GM18909 (cell line): ENCODE data around the gene LRRC8A.
"Not testable (repeated sequence)": the region's sequence is repeated elsewhere in the genome, so short reads cannot be mapped to it uniquely, and the experiment has no call there.

Experiments used
- ATAC-seq: cut with Tn5 transposase; IDR thresholded peaks from one replicate; pipeline ENCODE4 v1.9.1; 2021; ENCODE audit warnings: mild to moderate bottlenecking; ENCODE audit not compliant: unreplicated experiment, poor library complexity

Gene LRRC8A

DNA sequence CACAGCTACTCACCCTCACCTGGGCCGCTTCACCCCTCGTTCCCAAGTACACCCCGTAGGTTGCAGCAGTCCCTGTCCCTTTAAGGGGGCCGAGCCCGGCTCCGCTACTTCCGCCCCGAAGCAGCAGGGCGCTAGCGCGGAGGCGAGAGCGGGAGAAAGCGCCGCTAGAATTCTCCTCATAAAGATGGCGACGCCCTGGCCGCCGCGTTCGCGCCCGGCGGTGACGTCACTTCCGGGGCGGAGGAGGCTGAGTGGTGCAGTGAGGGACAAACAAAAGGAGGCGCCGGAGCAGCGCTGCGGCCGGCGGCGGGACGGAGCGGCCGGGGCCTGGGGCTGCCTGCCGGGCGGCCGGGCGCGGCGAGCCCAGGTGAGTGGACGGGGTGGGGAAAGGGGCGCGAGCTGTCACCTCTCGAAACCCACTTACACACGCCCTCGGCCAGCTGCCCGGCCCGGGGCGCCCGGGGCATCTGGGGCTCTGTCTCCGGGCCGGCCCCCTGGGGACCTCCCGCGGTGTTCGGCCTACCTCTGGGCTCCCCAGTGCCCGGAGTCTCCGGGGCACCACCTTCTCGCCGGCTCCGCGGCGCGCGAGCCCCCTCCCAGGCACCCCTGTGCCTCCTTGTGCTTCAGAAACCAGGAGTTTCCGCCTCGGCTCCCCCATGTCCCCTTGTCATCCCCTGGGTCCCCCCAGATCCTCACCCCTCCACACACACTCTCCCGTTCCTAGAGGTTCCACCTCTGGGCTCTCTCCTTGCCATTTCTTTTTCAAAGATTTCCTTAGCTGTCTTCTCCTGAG is at the start of gene LRRC8A, which contains the start of gene KYAT1:
Gene LRRC8A, plus strand, starts transcription at position 250 of the 793 bp plus-strand sequence. CDS start 25,032 bp downstream, outside the sequence.
Gene KYAT1, minus strand, starts transcription at position 67 of the 793 bp plus-strand sequence. CDS start 36,545 bp downstream, outside the sequence.
- peak; percentile 86 for ATAC-seq

DNA sequence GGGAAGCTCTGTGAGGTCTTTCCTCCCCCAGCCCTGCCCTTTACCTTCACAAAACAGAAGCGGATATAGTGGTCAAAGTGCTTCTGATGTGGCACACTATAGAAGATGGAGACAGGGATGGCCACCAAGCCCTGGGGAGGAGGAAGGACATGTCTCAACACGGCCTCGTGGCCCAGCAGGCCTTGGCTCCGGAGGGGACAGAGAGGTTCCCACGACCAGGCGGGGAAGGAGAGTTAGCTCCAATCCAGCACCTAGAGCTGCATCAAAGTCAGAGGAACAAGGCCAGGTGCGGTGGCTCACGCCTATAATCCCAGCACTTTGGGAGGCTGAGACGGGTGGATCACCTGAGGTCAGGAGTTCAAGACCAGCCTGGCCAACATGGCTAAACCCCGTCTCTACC is 48.2 kb upstream of the LRRC8A start:
- no peak for ATAC-seq

DNA sequence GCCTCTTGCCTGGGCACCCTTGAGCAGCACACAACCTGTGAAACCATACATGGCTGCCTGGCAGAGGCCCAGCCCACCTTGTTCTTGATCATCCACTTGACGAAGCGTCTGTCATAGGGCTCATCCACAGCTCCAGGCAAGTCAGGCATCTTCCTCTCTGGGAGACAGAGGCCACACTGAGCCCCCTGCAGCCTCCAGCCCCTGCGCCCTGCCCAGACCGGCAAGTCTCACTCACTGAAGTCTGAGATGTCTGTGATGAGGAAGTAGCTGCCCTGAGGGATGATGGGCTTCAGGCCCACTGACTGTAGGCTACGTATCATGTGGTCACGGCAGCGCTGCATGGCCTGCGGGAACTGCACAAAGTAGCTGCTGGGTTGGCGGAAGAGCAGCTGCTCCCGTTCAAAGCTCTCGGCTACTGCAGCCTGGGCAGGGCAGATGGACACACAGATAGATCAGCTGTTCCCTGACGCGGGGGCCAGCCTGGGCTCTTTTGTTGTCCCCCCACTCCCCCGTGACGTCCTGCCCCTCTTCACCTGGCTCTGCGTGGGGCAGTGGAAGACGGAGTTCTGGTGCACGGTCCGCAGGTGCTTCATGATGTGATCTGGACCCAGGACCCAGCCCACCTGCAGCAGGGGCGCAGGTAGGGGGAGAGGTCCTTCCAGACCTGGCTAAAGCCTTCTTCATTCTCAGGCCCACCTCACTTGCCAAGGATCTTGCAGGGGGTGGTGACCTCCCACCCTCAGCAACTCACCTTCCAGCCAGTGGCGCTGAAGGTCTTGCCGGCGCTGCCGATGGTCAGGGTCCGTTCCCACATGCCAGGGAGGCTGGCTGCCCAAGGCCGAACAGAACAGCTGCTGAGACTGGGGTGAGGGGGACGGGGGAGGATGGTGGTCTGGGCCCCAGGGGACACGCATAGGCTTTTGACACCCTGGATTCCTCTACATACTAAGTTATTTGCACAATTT is 46.4 kb upstream of the LRRC8A start:
- no peak for ATAC-seq

DNA sequence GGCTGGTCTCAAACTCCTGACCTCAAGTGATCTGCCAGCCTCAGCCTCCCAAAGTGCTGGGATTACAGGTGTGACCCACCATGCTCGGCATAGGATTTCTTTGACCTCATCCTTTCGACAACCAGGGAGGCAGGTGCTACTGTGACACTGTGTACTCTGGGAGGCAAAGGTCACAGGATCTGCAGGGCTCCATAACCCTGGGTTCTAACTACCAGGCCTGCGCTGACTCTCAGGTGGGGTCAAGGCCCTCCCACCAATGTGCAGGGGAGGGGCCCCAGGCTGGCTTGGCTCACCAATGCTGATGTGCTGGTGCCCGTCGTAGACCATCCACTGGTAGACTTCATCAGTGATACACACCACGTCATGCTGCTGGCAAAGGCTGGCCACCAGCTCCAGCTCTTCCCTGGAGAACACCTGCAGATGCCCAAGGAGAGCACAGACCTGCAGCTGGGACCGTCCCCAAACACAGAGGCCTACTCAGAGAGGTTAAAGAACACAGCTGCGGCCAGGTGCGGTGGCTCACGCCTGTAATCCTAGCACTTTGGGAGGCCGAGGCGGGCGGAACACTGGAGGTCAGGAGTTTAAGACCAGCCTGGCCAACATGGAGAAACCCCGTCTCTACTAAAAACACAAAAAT is 45.3 kb upstream of the LRRC8A start:
- ATAC-seq: no peak

DNA sequence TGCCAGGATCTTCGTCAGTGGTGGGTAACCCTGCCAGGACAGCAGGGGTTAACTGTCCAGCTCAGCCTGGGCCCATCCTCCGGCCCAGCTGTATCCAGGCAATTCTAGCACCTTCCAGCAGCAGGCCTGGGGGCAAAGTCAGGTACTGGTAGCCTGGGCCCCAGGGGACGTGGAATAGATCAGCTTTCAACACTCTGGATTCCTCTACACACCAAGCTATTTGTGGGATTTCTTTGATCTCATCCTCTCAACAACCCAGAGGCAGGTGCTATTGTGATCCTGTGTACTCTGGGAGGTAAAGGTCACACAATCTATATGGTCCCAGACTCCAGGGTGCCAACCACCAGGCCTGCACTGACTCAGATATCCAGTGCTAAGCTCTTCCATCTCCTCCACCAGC is 43.6 kb upstream of the LRRC8A start:
- no peak for ATAC-seq

DNA sequence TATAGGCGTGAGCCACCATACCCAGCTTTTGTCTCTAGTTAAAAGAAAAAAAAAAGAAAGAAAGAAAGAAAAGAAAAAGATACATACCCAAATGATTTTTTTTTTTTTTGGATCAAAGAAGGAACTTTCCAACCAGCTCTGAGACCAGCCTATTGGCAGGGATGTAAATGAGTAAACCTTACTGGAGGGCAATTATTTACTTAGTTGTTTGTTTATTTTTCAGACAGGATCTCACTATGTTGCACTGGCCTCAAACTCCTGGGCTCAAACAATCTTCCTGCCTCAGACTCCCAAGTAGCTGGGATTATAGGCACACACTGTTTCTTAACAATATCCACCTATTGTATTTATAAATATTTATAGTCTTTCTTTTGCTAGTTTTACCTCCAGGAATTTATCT is 41.4 kb upstream of the LRRC8A start:
- no peak for ATAC-seq

DNA sequence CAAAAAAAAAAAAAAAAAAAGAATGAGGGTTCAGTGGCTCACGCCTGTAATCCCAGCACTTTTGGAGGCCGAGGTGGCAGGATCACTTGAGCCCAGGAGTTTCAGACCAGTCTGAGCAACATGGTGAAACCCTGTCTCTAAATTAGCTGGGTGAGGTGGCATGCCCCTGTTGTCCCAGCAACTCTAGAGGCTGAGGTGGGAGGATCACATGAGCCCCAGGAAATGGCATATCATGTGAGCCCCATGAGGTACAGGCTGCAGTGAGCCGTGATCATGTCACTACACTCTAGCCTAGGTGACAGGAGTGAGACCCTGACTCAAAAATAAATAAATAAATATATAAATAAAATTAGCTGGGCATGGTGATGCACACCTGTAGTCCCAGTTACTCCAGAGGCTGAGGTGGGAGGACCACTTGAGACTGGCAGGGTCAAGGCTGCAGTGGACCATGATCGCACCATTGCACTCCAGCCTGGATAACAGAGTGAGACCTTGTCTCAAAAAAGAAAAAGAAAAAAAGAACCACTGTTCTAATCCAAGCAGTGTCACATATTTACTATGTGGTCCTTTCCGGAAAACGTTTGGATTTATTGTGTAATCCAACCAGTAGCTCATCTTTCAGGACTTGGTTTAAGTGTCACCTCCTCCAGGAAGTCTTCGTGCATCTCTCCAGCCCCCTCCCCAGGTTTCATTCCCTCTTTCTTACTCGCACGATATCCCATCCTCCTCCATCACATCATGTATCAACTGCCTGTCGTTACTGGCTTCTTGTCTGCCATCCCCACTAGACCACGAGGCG is 40.0 kb upstream of the LRRC8A start:
- ATAC-seq: no peak

DNA sequence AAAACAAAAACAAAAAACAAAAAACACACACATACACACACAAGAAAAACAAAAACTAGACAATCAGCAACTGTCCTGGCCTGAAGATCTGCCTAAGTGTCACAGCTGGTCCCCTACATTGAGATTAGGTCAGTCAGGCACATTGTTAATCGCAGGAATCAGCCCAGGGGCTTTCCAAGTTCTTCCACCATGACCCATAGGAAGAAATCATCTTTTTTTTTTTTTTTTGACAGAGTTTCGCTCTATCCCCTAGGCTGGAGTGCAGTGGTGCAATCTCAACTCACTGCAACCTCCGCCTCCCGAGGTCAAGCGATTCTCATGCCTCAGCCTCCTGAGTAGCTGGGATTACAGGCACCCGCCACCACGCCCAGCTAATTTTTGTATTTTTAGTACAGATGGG is 38.8 kb upstream of the LRRC8A start:
- not testable (repeated sequence) for ATAC-seq

DNA sequence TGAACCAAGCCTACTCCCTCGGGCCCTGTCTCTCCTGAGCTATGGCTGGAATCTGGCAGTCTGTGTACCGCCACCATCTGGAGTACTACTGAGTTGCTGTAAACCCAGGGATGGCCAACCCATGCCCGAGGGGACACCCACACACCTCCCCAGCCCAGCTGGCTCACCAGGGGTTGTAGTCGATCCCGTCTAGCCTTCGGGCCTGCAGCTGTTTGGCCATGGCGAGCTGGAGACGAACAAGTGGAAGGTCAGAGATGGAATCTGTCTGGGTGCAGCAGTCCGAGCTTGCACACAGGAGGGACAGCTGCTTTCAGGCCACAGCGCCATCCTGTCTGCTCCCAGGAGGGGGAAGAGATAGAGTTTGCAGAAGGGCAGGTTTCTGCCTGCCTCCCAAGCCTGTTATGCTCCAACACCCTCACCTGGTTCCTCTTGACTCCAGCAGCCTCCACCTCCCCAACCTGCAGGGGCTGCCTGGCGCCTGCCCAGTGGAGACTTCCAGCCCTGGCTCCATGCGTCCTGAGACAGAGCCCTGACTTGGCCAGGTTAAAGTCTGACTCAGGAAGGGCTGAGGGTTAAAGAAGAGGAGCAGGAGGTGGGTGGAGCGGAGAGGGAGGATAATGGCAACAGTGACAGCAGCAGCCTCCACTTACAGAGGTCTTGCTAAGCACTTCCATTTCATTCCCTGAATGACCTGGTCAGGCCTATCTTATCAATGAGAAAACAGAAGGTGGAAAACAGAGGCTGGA is 36.6 kb upstream of the LRRC8A start:
- ATAC-seq: no peak

DNA sequence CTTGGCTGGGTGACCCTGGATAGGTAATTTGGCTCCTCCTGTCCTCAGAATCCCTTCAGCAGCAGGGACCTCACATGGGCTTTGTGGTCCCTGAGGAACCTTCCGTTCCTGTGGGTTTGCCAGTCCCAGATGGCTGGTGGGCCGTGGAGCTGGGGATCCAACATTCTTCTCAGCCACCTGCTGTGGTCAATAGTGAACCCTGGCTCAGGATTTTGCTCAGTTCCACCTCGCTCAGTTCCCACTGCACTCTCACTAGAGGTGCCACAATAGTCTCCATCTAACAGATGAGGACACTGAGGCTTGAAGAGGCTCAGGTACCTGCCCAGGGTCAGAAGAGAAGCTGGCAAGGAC is 35.3 kb upstream of the LRRC8A start:
- no peak for ATAC-seq

DNA sequence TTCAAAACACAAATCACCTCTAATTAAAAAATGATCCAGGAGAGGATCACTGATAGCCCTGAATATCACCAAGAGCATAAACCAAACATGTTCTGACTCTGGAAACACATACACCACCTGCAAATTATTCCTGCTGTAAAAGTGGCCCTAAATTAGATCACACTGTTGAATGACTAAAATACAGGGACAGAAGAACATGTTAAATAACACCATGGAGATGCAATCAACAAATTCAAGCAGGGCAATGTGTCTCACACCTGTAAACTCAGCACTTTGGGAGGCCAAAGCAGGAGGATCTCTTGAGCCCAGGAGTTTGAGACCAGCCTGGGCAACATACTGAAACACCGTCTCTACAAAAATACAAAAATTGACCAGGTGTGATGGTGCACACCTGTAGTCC is 34.1 kb upstream of the LRRC8A start:
- ATAC-seq: no peak

DNA sequence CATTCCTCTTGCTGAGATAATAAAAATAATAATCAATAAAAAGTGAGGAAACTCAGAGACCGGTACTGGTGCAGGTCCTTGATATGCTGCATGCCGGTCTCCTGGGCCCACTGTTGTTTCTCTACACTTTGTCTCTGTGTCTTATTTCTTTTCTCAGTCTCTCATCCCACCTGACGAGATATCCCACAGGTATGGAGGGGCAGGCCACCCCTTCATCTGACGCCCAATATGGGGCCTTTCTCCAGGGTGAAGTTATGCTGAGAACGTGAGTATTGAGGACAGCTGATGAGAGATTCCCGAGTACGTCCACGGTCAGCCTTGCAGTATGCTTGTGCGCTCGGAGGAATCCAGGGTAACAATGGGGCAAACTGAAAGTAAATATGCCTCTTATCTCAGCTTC is 30.9 kb upstream of the LRRC8A start:
- not testable (repeated sequence) for ATAC-seq

DNA sequence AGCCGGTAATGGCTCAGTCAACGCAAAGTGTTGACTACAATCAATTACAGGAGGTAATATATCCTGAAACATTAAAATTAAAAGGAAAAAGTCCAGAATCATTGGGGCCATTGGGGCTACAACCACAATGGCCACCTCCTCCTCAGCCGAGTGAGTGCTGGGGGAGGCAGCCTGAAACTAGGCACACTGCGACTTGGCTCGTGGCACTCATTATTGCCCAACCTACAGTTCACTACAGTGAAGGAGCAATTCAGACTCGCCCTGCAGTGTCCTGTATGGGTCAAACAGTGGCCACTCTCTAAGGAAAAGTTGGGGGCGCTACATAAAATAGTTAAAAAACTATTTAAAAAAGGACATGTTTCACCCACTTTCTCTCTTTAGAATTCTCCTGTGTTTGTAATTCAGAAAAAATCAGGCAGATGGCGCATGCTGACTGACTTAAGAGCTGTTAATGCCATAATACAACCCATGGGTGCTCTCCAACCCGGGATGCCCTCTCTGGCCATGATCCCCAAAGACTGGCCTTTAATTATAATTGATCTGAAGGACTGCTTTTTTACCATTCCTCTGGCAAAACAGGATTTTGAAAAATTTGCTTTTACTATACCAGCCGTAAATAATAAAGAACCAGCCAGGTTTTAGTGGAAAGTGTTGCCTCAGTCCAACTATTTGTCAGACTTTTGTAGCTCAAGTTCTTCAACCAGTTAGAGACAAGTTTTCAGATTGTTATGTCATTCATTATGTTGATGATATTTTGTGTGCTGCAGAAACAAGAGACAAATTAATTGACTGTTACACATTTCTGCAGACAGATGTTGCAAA is 29.9 kb upstream of the LRRC8A start:
- ATAC-seq: not testable (repeated sequence)

DNA sequence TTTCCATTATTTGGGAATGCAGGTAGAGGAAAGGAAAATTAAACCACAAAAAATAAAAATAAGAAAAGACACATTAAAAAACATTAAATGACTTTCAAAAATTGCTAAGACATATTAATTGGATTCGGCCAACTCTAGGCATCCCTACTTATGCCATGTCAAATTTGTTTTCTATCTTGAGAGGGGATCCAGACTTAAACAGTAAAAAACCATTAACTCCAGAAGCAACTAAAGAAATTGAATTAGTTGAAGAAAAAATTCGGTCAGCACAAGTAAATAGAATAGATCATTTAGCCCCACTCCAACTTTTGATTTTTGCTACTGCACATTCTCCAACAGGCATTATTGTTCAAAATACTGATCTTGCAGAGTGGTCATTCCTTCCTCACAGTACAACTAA is 29.3 kb upstream of the LRRC8A start:
- ATAC-seq: not testable (repeated sequence)

DNA sequence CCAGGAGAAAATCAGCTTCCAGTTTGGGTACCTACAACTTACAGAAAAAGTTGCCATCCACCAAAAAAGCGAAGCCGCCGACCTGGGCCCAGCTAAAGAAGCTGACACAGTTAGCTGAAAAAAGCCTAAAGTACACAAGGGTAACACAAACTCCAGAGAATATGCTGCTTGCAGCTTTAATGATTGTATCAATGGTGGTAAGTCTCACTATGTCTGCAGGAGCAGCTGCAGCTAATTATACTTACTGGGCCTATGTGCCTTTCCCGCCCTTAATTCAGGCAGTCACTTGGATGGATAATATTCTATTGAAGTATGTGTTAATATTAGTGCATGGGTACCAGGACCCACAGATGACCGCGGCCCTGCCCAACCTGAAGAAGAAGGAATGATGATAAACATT is 27.5 kb upstream of the LRRC8A start:
- not testable (repeated sequence) for ATAC-seq

DNA sequence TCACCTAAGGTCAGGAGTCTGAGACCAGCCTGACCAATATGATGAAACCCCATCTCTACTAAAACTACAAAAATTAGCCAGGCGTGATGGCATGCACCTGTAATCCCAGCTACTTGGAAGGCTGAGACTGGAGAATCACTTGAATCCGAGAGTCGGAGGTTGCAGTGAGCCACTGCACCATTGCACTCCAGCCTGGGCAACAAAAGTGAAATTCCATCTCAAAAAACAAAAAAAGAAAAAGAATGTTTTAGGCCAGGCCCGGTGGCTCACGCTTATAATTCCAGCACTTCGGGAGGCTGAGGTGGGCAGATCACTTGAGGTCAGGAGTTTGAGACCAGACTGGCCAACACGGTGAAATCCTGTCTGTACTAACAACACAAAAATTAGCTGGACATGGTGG is 23.5 kb upstream of the LRRC8A start:
- not testable (repeated sequence) for ATAC-seq

DNA sequence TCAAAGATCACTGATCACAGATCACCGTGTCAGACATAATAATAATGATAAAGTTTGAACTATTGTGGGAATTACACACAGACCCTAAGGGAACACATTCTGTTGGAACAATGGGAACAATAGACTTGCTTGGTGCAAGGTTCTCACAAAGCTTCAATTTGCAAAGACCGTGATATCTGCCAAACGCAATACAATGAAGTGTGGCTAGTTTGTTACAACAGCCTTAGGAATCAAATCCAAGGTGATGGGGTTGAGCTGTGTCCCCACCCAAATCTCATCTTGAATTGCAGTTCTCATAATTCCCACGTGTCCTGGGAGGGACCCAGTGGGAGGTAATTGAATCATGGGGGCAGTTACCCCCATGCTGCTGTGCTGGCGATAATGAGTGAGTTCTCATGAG is 21.0 kb upstream of the LRRC8A start:
- ATAC-seq: no peak

DNA sequence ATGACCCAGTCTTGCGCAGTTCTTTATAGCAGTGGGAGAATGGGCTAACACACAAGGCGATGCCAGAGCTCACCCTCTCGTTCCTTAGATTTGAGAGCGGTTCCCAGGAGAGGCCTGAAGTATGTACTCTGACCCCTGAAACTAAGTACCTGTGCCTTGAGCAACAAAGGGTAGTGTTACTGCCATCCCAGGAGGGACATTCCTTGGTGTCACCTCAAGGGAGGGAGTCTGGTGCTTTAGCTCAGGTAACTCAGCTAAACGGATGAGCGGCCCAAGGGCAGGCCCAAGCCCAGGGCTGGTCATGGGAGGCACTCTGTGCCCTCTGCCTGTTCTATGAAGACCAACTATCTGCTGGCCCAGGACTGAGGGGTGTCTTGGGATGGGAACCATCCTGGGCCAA is 20.4 kb upstream of the LRRC8A start:
- no peak for ATAC-seq
